BE2C (cell line): Measurements from ENCODE around the gene ETV2.

ENCODE experiments used
- DNase-seq: peaks from one replicate; pipeline ENCODE4 v3.0.0-alpha.2; 2020
- H3K27me3 ChIP-seq: fragments of 250-450 bp; sonication (Bioruptor Pico); 2 replicates; pipeline ENCODE4 v1.5.1; 2020; ENCODE audit warnings: mild to moderate bottlenecking
- H3K36me3 ChIP-seq: fragments of 250-450 bp; sonication (Bioruptor Pico); 2 replicates; pipeline ENCODE4 v1.5.1; 2020; ENCODE audit warnings: mild to moderate bottlenecking
- H3K4me1 ChIP-seq: fragments of 250-450 bp; sonication (Bioruptor Pico); 2 replicates; pipeline ENCODE4 v1.5.1; 2020
- H3K4me3 ChIP-seq: 2 replicates; pipeline ENCODE4 v1.5.1; 2011; ENCODE audit warnings: low read depth, low read length
- H3K9me3 ChIP-seq: fragments of 250-450 bp; sonication (Bioruptor Pico); 2 replicates; pipeline ENCODE4 v1.5.1; 2020
- TF ChIP-seq, protein P1 (sequence below): IDR thresholded peaks from 2 replicates; pipeline ENCODE4 v1.5.1; 2012; ENCODE audit warnings: mild to moderate bottlenecking, low read depth, low read length

Gene ETV2

DNA sequence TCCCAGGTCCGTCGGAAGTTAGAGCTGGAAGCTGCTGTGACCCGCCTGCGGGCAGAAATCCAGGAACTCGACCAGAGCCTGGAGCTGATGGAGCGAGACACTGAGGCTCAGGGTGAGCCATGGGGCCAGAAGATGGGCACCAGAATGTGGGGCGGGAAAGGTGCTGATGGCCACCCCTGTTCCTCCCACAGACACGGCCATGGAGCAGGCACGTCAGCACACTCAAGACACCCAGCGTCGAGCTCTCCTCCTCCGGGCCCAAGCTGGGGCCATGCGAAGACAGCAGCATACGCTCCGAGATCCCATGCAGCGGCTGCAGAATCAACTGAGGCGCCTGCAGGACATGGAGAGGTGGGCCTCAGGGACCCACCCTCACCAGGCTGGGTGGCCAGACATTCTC, 26.5 kb upstream of the ETV2 start:
- TF ChIP-seq, protein P1, sequence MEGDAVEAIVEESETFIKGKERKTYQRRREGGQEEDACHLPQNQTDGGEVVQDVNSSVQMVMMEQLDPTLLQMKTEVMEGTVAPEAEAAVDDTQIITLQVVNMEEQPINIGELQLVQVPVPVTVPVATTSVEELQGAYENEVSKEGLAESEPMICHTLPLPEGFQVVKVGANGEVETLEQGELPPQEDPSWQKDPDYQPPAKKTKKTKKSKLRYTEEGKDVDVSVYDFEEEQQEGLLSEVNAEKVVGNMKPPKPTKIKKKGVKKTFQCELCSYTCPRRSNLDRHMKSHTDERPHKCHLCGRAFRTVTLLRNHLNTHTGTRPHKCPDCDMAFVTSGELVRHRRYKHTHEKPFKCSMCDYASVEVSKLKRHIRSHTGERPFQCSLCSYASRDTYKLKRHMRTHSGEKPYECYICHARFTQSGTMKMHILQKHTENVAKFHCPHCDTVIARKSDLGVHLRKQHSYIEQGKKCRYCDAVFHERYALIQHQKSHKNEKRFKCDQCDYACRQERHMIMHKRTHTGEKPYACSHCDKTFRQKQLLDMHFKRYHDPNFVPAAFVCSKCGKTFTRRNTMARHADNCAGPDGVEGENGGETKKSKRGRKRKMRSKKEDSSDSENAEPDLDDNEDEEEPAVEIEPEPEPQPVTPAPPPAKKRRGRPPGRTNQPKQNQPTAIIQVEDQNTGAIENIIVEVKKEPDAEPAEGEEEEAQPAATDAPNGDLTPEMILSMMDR: no peak
- DNase-seq: no peak
- no peaks in the 10 kb centered on the region for H3K27me3 ChIP-seq
- H3K9me3 ChIP-seq: no peaks in the 10 kb centered on the region
- H3K4me3 ChIP-seq: no peak overlapping the region
- no peaks in the 10 kb centered on the region for H3K4me1 ChIP-seq
- peaks cover 11% of the 10 kb centered on the region for H3K36me3 ChIP-seq

DNA sequence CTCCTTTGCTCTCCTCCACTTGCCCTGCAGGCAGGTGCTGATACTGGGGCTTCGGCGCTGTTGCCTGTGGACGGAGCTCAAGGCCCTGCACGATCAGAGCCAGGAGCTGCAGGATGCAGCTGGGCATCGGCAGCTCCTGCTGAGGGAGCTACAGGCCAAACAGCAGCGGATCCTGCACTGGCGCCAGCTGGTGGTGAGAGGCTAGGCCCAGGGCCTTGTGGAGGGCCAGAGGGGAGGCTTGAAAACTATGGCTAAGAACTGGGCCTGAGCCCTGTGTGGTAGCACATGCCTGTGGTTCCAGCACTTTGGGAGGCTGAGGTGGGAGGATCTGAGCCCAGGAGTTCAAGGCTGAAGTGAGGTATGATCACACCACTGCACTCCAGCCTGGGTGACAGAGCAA, 22.7 kb upstream of the ETV2 start:
- TF ChIP-seq, protein P1: peak; percentile 25
- DNase-seq: no peak
- no peaks in the 10 kb centered on the region for H3K9me3 ChIP-seq
- no peaks in the 10 kb centered on the region for H3K27me3 ChIP-seq
- H3K36me3 ChIP-seq: peaks cover 11% of the 10 kb centered on the region
- H3K4me1 ChIP-seq: no peaks in the 10 kb centered on the region
- H3K4me3 ChIP-seq: no peak overlapping the region

DNA sequence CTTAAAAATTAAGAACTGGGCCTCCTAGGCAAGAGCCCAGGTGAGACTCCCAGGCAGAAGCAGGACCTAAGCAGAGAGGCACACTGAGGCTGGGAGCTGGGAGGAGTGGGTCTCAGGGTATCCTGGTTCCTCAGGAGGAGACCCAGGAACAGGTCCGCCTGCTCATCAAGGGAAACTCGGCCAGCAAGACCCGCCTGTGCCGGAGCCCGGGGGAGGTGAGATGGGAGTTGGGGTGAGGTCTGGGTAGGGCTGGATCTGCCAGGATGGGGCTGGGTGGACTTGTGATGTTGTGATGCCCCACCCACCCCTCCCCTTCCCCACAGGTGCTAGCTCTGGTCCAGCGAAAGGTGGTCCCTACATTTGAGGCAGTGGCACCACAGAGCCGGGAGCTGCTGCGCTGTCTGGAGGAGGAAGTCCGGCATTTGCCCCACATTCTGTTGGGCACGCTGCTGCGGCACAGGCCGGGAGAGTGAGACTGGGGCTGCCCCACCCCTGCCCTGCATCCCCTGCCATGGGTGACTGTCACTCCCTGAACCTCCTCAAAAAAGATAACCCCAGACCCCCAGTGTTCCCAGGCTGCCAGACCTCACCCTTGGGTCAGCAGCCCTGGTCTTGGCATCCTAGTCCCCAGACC, 22.1 kb upstream of the ETV2 start:
- no peaks in the 10 kb centered on the region for H3K27me3 ChIP-seq
- TF ChIP-seq, protein P1: no peak

DNA sequence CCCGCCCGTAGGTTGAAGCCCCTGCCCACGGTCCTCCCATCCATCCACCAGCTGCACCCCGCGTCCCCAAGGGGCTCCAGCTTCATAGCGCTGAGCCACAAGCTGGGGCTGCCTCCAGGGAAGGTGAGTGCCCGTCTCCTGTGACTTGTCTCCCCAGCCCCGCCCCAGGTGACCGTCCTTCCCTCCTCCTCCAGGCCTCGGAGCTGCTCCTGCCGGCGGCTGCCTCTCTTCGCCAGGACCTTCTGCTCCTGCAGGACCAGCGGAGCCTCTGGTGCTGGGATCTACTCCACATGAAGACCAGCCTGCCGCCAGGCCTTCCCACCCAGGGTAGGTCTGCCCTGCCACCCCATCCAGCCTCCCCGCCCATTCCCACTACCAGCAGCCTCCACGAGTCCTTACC, 21.5 kb upstream of the ETV2 start:
- no peak for DNase-seq
- no peaks in the 10 kb centered on the region for H3K27me3 ChIP-seq
- no peak overlapping the region for H3K4me3 ChIP-seq
- TF ChIP-seq, protein P1: no peak
- H3K36me3 ChIP-seq: peaks cover 8% of the 10 kb centered on the region
- no peaks in the 10 kb centered on the region for H3K9me3 ChIP-seq
- H3K4me1 ChIP-seq: no peaks in the 10 kb centered on the region

More for the DNA sequence above, 22.1 kb upstream of the ETV2 start:
- H3K9me3 ChIP-seq: no peaks in the 10 kb centered on the region
- H3K4me1 ChIP-seq: no peaks in the 10 kb centered on the region
- no peak for DNase-seq
- peaks cover 11% of the 10 kb centered on the region for H3K36me3 ChIP-seq
- no peak overlapping the region for H3K4me3 ChIP-seq

DNA sequence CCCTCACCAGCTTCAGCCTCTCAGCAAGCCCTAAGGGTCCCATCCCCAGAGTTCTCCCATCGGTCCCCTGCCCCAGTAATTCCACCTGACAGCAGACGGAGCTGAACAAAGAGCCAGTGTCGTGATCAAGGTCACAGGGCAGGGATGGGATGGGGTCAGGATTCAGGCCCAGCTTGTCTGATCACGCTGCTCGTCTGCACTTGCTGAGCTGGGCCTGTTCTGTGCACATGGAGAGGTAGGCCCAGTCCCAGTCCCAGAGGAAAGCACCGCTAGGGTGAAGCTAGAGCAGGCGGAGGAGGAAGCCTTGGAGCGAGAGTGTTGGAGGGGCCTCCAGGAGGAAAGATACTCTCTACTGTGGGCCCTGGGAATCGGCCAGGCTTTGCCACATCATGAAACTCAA, 19.8 kb upstream of the ETV2 start:
- no peaks in the 10 kb centered on the region for H3K27me3 ChIP-seq
- H3K9me3 ChIP-seq: no peaks in the 10 kb centered on the region
- H3K4me1 ChIP-seq: no peaks in the 10 kb centered on the region
- TF ChIP-seq, protein P1: no peak
- H3K4me3 ChIP-seq: no peak overlapping the region
- no peaks in the 10 kb centered on the region for H3K36me3 ChIP-seq
- no peak for DNase-seq

DNA sequence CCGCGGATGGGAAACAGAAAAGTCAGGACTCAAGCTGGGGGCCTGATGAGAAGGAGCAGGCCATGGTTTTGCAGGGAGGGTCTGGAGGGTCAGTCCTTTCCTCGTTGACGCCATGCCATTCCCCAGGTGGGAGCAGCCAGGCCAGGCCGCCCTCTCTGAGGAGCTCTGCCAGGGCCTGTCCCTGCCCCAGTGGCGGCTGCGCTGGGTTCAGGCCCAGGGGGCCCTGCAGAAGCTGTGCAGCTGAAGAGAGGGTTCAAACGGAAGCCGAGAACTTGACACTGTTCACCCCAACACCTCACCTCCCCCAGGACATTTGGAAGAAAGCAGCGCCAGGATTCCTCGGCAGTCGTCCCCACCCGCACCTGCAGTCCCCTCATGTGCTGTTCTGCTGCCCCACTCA, 18.8 kb upstream of the ETV2 start:
- Histone ChIP-seq H3K27me3 (no peaks in the 10 kb centered on the region), H3K36me3 (no peaks in the 10 kb centered on the region), H3K9me3 (no peaks in the 10 kb centered on the region), H3K4me3 (no peak overlapping the region), H3K4me1 (no peaks in the 10 kb centered on the region)
- TF ChIP-seq, protein P1: no peak
- no peak for DNase-seq
